H1 (cell line): ENCODE data around the gene DHRS13. TPM values are rescaled to one million over a fixed set of nuclear protein-coding genes. Genes with fewer than 3 reads are reported as not detected.

Experiments
- CTCF ChIA-PET: fragments of 300-600 bp; sonication (Branson Sonifier 250); formaldehyde crosslinking; loops from one replicate; lab custom pipeline; 2021; ENCODE audit not compliant: partially characterized antibody; lab: Charles Lee
- POLR2A ChIA-PET: fragments of 300-600 bp; sonication (Branson Sonifier 250); formaldehyde crosslinking; loops from one replicate; lab custom pipeline; 2021; ENCODE audit warnings: inconsistent platforms; ENCODE audit not compliant: partially characterized antibody; lab: Charles Lee
- DNase-seq, 2 experiments: peaks; one replicate each; pipeline versions ENCODE4 v3.0.0 to v3.0.0-alpha.2; 2010 to 2022; ENCODE audit warnings: low spot score in 2 of 2, low read depth in 1 of 2, mixed read lengths in 1 of 2
- FAIRE-seq: peaks from 2 replicates; lab custom pipeline; 2011; peaks lifted over from hg19 to GRCh38; lab: Jason Lieb, UNC
- H2AFZ ChIP-seq: 2 replicates; pipeline ENCODE4 v1.8.1; 2012; ENCODE audit warnings: low read length, inconsistent platforms
- H2AK5ac ChIP-seq: 2 replicates; pipeline ENCODE4 v1.6.1; 2013; ENCODE audit warnings: low read depth, low read length
- H2BK120ac ChIP-seq: replicated peaks from 2 replicates; pipeline ENCODE3; 2013; ENCODE audit warnings: low read depth, low read length, inconsistent platforms
- H2BK12ac ChIP-seq: 2 replicates; pipeline ENCODE4 v1.6.1; 2013; ENCODE audit warnings: low read depth, low read length
- H2BK15ac ChIP-seq: 2 replicates; pipeline ENCODE4 v1.6.1; 2013; ENCODE audit warnings: low read length
- H2BK20ac ChIP-seq: 2 replicates; pipeline ENCODE4 v1.6.1; 2013; ENCODE audit warnings: low read length
- H2BK5ac ChIP-seq: 2 replicates; pipeline ENCODE4 v1.6.1; 2013; ENCODE audit warnings: low read depth, low read length
- H3K14ac ChIP-seq: 2 replicates; pipeline ENCODE4 v1.6.1; 2013; ENCODE audit warnings: inconsistent platforms; ENCODE audit not compliant: insufficient read length
- H3K18ac ChIP-seq: 2 replicates; pipeline ENCODE4 v1.6.1; 2013; ENCODE audit warnings: low read length; ENCODE audit errors: extremely low read depth
- H3K23ac ChIP-seq: 2 replicates; pipeline ENCODE4 v1.6.1; 2013; ENCODE audit warnings: inconsistent platforms; ENCODE audit not compliant: insufficient read length
- H3K23me2 ChIP-seq: 2 replicates; pipeline ENCODE4 v1.6.1; 2013; ENCODE audit warnings: low read depth, low read length
- H3K27ac ChIP-seq: 2 replicates; pipeline ENCODE4 v1.6.1; 2011; ENCODE audit warnings: low read depth, low read length, inconsistent platforms
- H3K27me3 ChIP-seq, 4 experiments: replicated peaks in 1 of 4; 1 replicate in 1 of 4; 2 replicates in 3 of 4; pipeline versions ENCODE4 v1.6.1 to v1.8.1; 2011 to 2013; ENCODE audit warnings: low read length in 3 of 4, mild to moderate bottlenecking in 3 of 4, inconsistent platforms in 2 of 4, mixed read lengths in 2 of 4, moderate library complexity in 1 of 4; ENCODE audit not compliant: control insufficient read depth in 3 of 4, insufficient read depth in 3 of 4; ENCODE audit errors: extremely low read depth in 1 of 4
- H3K36me3 ChIP-seq, 4 experiments: 2 replicates each; pipeline versions ENCODE4 v1.6.1 to v1.8.1; 2011 to 2013; ENCODE audit warnings: mild to moderate bottlenecking in 4 of 4, low read length in 3 of 4, moderate library complexity in 2 of 4, control low read depth in 1 of 4, inconsistent platforms in 1 of 4; ENCODE audit not compliant: insufficient read depth in 4 of 4, control insufficient read depth in 2 of 4
- H3K4ac ChIP-seq: replicated peaks from 2 replicates; pipeline ENCODE3; 2013; ENCODE audit warnings: low read length, low read depth, mixed read lengths, inconsistent platforms; ENCODE audit not compliant: insufficient read length
- H3K4me1 ChIP-seq, 4 experiments: replicated peaks in 1 of 4; 1 replicate in 1 of 4; 2 replicates in 3 of 4; pipeline versions ENCODE4 v1.6.1 to v1.8.1; 2011 to 2013; ENCODE audit warnings: low read length in 3 of 4, inconsistent platforms in 2 of 4, mixed read lengths in 1 of 4; ENCODE audit not compliant: insufficient read depth in 4 of 4, control insufficient read depth in 3 of 4
- H3K4me2 ChIP-seq, 2 experiments: 2 replicates each; pipeline versions ENCODE4 v1.6.1 to v1.8.1; 2011 to 2013; ENCODE audit warnings: low read depth in 2 of 2, low read length in 2 of 2, control low read depth in 1 of 2, inconsistent platforms in 1 of 2, mild to moderate bottlenecking in 1 of 2; ENCODE audit not compliant: insufficient read depth in 1 of 2
- H3K4me3 ChIP-seq, 4 experiments: fragments of 200-600, 300-600 bp in 1 of 4; sonication (generic), shearing (Covaris generic), sonication (Bioruptor Twin) in 1 of 4; 2 replicates each; pipeline versions ENCODE4 v1.5.1 to v1.8.1; 2011 to 2016; ENCODE audit warnings: low read length in 4 of 4, low read depth in 3 of 4, control low read depth in 2 of 4, inconsistent platforms in 2 of 4, mild to moderate bottlenecking in 2 of 4, mixed read lengths in 1 of 4, moderate library complexity in 1 of 4; ENCODE audit not compliant: insufficient read depth in 2 of 4; ENCODE audit errors: extremely low read depth in 1 of 4
- H3K56ac ChIP-seq: replicated peaks from 2 replicates; pipeline ENCODE3; 2013; ENCODE audit warnings: low read depth, mild to moderate bottlenecking, mixed read lengths, low read length, inconsistent platforms; ENCODE audit not compliant: insufficient read length
- H3K79me1 ChIP-seq: 2 replicates; pipeline ENCODE4 v1.6.1; 2013; ENCODE audit warnings: low read depth, low read length, control low read depth
- H3K79me2 ChIP-seq, 2 experiments: 2 replicates each; pipeline versions ENCODE4 v1.6.1 to v1.8.1; 2012 to 2013; ENCODE audit warnings: low read length in 2 of 2, mild to moderate bottlenecking in 2 of 2, inconsistent platforms in 1 of 2; ENCODE audit not compliant: insufficient read depth in 2 of 2, control insufficient read depth in 1 of 2
- H3K9ac ChIP-seq, 4 experiments: replicated peaks in 1 of 4; 1 replicate in 1 of 4; 2 replicates in 3 of 4; pipeline versions ENCODE4 v1.6.1 to v1.8.1; 2011 to 2013; ENCODE audit warnings: low read depth in 3 of 4, low read length in 3 of 4, control low read depth in 2 of 4, mild to moderate bottlenecking in 2 of 4, moderate library complexity in 2 of 4, inconsistent platforms in 1 of 4; ENCODE audit errors: extremely low read depth in 1 of 4
- H3K9me3 ChIP-seq, 2 experiments: 2 replicates each; pipeline versions ENCODE4 v1.6.1 to v1.8.1; 2012 to 2013; ENCODE audit warnings: mild to moderate bottlenecking in 2 of 2, moderate library complexity in 2 of 2, control low read depth in 1 of 2, inconsistent platforms in 1 of 2, low read depth in 1 of 2, low read length in 1 of 2, mixed read lengths in 1 of 2; ENCODE audit not compliant: insufficient read depth in 2 of 2
- H4K20me1 ChIP-seq, 2 experiments: replicated peaks in 1 of 2; 2 replicates each; pipeline versions ENCODE3 to v1.8.1; 2011 to 2013; ENCODE audit warnings: inconsistent platforms in 2 of 2, low read length in 2 of 2, mild to moderate bottlenecking in 1 of 2; ENCODE audit not compliant: insufficient read depth in 2 of 2, control insufficient read depth in 1 of 2
- H4K5ac ChIP-seq: 2 replicates; pipeline ENCODE4 v1.6.1; 2013; ENCODE audit warnings: low read length, low read depth, mixed read lengths, inconsistent platforms; ENCODE audit not compliant: insufficient read length
- H4K8ac ChIP-seq: 2 replicates; pipeline ENCODE4 v1.8.0; 2013; ENCODE audit warnings: mild to moderate bottlenecking, moderate library complexity, low read length, inconsistent platforms; ENCODE audit not compliant: insufficient read depth; ENCODE audit errors: extremely low read depth
- H4K91ac ChIP-seq: replicated peaks from 2 replicates; pipeline ENCODE3; 2013; ENCODE audit warnings: low read length, mixed read lengths, inconsistent platforms; ENCODE audit not compliant: insufficient read length
- ATF3 ChIP-seq: IDR thresholded peaks from 2 replicates; pipeline ENCODE4 v1.6.1; 2011; ENCODE audit warnings: low read depth, mild to moderate bottlenecking, low read length; ENCODE audit not compliant: insufficient read depth
- BRCA1 ChIP-seq: IDR thresholded peaks from 2 replicates; pipeline ENCODE4 v1.6.1; 2012; ENCODE audit warnings: low read depth, low read length, improper control_type of control experiment
- CBX5 ChIP-seq: fragments of 300-800, 300-1000 bp; sonication (generic); IDR thresholded peaks from 2 replicates; pipeline ENCODE4 v1.7.1; 2016; ENCODE audit warnings: antibody characterized with exemption, low read length, low read depth
- E2F6 ChIP-seq: IDR thresholded peaks from 2 replicates; pipeline ENCODE4 v1.6.1; 2012; ENCODE audit warnings: inconsistent platforms
- EZH2 ChIP-seq: fragments of 200-600 bp; sonication (generic); IDR thresholded peaks from 2 replicates; pipeline ENCODE4 v1.7.1; 2012; ENCODE audit warnings: low read depth, mild to moderate bottlenecking, moderate library complexity, low read length, inconsistent platforms; ENCODE audit not compliant: severe bottlenecking
- POU5F1 ChIP-seq: IDR thresholded peaks from 2 replicates; pipeline ENCODE4 v1.6.1; 2011; ENCODE audit warnings: low read depth, mild to moderate bottlenecking, low read length, moderate library complexity
- SIRT6 ChIP-seq: IDR thresholded peaks from one replicate; pipeline ENCODE4 v1.7.1; 2012; ENCODE audit warnings: low read length, inconsistent platforms
- SIX5 ChIP-seq: IDR thresholded peaks from 2 replicates; pipeline ENCODE4 v1.6.1; 2011; ENCODE audit warnings: mild to moderate bottlenecking, low read depth, low read length
- TAF7 ChIP-seq: optimal IDR thresholded peaks from 2 replicates; pipeline ENCODE3; 2011; ENCODE audit warnings: low read depth, mild to moderate bottlenecking, inconsistent platforms, low read length, moderate library complexity, borderline replicate concordance
- TCF12 ChIP-seq: IDR thresholded peaks from 2 replicates; pipeline ENCODE4 v1.6.1; 2011; ENCODE audit warnings: low read depth, mild to moderate bottlenecking, low read length
- YY1 ChIP-seq: IDR thresholded peaks from 2 replicates; pipeline ENCODE4 v1.6.1; 2011; ENCODE audit warnings: low read depth, mild to moderate bottlenecking, low read length
- WGBS, 2 experiments: shearing (Covaris generic) in 1 of 2; methylation state at CpG; one replicate each; pipeline versions ENCODE4 v1.1.6 to v1.1.7; 2013 to 2015; ENCODE audit warnings: low lambda C conversion rate in 2 of 2, mixed read lengths in 2 of 2, inconsistent platforms in 1 of 2, low coverage in 1 of 2, missing lambda C conversion rate in 1 of 2; ENCODE audit not compliant: insufficient replicate concordance in 2 of 2, insufficient coverage in 1 of 2, insufficient read length in 1 of 2; ENCODE audit errors: extremely low coverage in 1 of 2, missing lambda C conversion rate in 1 of 2; 5-methylcytosine and 5-hydroxymethylcytosine counted together
- polyA plus RNA-seq, 7 experiments: library from polyadenylated mRNA; depleted of rRNA in 3 of 7; stranded (reverse) in 5 of 7; unstranded in 2 of 7; fragments of >200 nt in 5 of 7; fragments of 200-250 nt in 2 of 7; gene quantifications; 1 replicate in 5 of 7; 2 replicates in 1 of 7; 4 replicates in 1 of 7; pipeline versions ENCODE4 v1.2.1 to v1.2.3, GENCODE V29; 2011 to 2013; ENCODE audit warnings: missing spikeins in 2 of 7, mixed read lengths in 2 of 7
- total RNA-seq: library from RNA; stranded (reverse); fragmentation: NEBNext Ultra II Directional; extraction: Animal tissue kit (Norgen Biotek cat#: 25700); gene quantifications from 2 replicates; pipeline ENCODE4 v1.2.1, GENCODE V29; 2021

Gene DHRS13
- total and polyA plus RNA-seq, 2 of the 8 experiments (the other 6 are each of a cell fraction or from before 2014, with no cell fraction given): 23.7 to 30.0 TPM

- H3K56ac ChIP-seq: no peak overlapping the region
- CTCF ChIA-PET: interaction anchor here (1.0 to 1.6 kb wide), 7 partner anchors 9 to 31 kb away, joined by 3 to 5 read pairs (median 4); no protein-coding TSS in a partner anchor
- H3K4me1 ChIP-seq: peaks cover 2 to 22% (median 16%) of the 10 kb centered on the region in 4 experiments; a peak in 5 of 7 replicates
Measured at GRCh38 chr17:28940142-28940541, 37.3 kb upstream of the DHRS13 start.

More at GRCh38 chr17:28940142-28940541, 37.3 kb upstream of the DHRS13 start:
- no peak overlapping the region for H2BK20ac ChIP-seq
- POLR2A ChIA-PET: interaction anchor here (0.6 to 2.9 kb wide), 5 partner anchors 9 to 153 kb away, joined by 3 to 15 read pairs (median 4); no protein-coding TSS in a partner anchor
- no peaks in the 10 kb centered on the region for H3K27me3 ChIP-seq
- no peak overlapping the region for H4K5ac ChIP-seq
- FAIRE-seq (no peak), DNase-seq (no peak)
- no peak overlapping the region for H2BK12ac ChIP-seq
- peaks cover 15 to 28% of the 10 kb centered on the region in 2 experiments for H4K20me1 ChIP-seq
- peaks cover 13% of the 10 kb centered on the region for H3K79me1 ChIP-seq
- no peak overlapping the region for H3K27ac ChIP-seq
- H3K4me3 ChIP-seq: no peak overlapping the region
- 86% methylated on average over 3 of the region's 3 CpGs; no CpG with 5 or more reads in 1 of the 2 experiments for WGBS, 2 experiments
- H4K8ac ChIP-seq: no peak overlapping the region
- H2AK5ac ChIP-seq: no peak overlapping the region
- H3K4me2 ChIP-seq: no peak overlapping the region
- H3K79me2 ChIP-seq: peaks cover 33 to 100% of the 10 kb centered on the region in 2 experiments
- H2BK15ac ChIP-seq: no peak overlapping the region
- no peak overlapping the region for H3K14ac ChIP-seq
- no peak overlapping the region for H3K23ac ChIP-seq
- H3K36me3 ChIP-seq: peaks cover 0 to 31% (median 3%) of the 10 kb centered on the region in 4 experiments; a peak in 5 of 8 replicates
- no peak for TF ChIP-seq CBX5
- no peak for TF ChIP-seq TAF7
- TF ChIP-seq EZH2: no peak
- no peak for TF ChIP-seq POU5F1
- no peak for TF ChIP-seq E2F6
- no peak for TF ChIP-seq SIX5
- no peak for TF ChIP-seq ATF3
- TF ChIP-seq BRCA1: no peak
- no peak for TF ChIP-seq YY1
- no peak for TF ChIP-seq TCF12
- no peak for TF ChIP-seq SIRT6
- no peak overlapping the region for H2BK5ac ChIP-seq
- H3K9ac ChIP-seq: no peak overlapping the region; a peak in 1 of 7 replicates
- H3K9me3 ChIP-seq: no peaks in the 10 kb centered on the region
- H3K4ac ChIP-seq: no peak overlapping the region
- no peak overlapping the region for H2BK120ac ChIP-seq
- no peak overlapping the region for H3K18ac ChIP-seq
- H2AFZ ChIP-seq: no peak overlapping the region
- no peak overlapping the region for H4K91ac ChIP-seq
- no peaks in the 10 kb centered on the region for H3K23me2 ChIP-seq
